ENCODE measurements around the gene CSPG5. TPM values are rescaled to one million over a fixed set of nuclear protein-coding genes. Genes with fewer than 3 reads are reported as not detected.

The CSPG5 gene
- polyA plus RNA-seq, 5 donors: 0.63 to 1.2 (median 1.1) TPM

Other genes with a start within 250 kb of the CSPG5 start
- 10 to 100 TPM; 16.0 to 31.5 (median 23.4) TPM for gene PTPN23, start 197.8 kb downstream of the CSPG5 start, polyA plus RNA-seq (ENCODE audit: insufficient read depth in 1 of 5, insufficient read length in 5 of 5, low replicate concordance in 1 of 5)
- gene SCAP, start 102.9 kb downstream of the CSPG5 start, polyA plus RNA-seq (ENCODE audit: insufficient read depth in 1 of 5, insufficient read length in 5 of 5, low replicate concordance in 1 of 5): 10 to 100 TPM; 48.4 to 63.1 (median 50.8) TPM
- gene ELP6, start 65.2 kb downstream of the CSPG5 start, polyA plus RNA-seq (ENCODE audit: insufficient read depth in 1 of 5, insufficient read length in 5 of 5, low replicate concordance in 1 of 5): 10 to 100 TPM; 38.5 to 45.7 (median 41.7) TPM
- gene SMARCC1, start 203.0 kb upstream of the CSPG5 start, polyA plus RNA-seq (ENCODE audit: insufficient read depth in 1 of 5, insufficient read length in 5 of 5, low replicate concordance in 1 of 5): 100 to 1,000 TPM in 2 of 5 donors, 10 to 100 TPM in 3; 77.1 to 103 (median 98.2) TPM
- 10 to 100 TPM; 47.3 to 65.2 (median 58.9) TPM for gene DHX30, start 224.3 kb upstream of the CSPG5 start, polyA plus RNA-seq (ENCODE audit: insufficient read depth in 1 of 5, insufficient read length in 5 of 5, low replicate concordance in 1 of 5)